Parathyroid adenoma (tissue), 2 donors: ENCODE results near the gene PHLDB1.

Experiments used
- H2AFZ ChIP-seq: fragments of 300-600 bp; sonication (generic); one replicate; pipeline ENCODE4 v1.7.0; 2017; ENCODE audit warnings: antibody characterized with exemption, mild to moderate bottlenecking
- H3K27ac ChIP-seq: fragments of 300-600 bp; sonication (generic); one replicate; pipeline ENCODE4 v1.7.0; 2017
- H3K27me3 ChIP-seq: fragments of 300-600 bp; sonication (generic); one replicate; pipeline ENCODE4 v1.7.0; 2017; ENCODE audit warnings: low read length; ENCODE audit not compliant: control insufficient read depth, insufficient read depth
- H3K36me3 ChIP-seq: fragments of 300-600 bp; sonication (generic); one replicate; pipeline ENCODE4 v1.7.0; 2017; ENCODE audit warnings: low read length; ENCODE audit not compliant: control insufficient read depth, insufficient read depth
- H3K4me1 ChIP-seq: fragments of 300-600 bp; sonication (generic); one replicate; pipeline ENCODE4 v1.7.0; 2017; ENCODE audit warnings: control low read depth
- H3K4me2 ChIP-seq: fragments of 300-600 bp; sonication (generic); one replicate; pipeline ENCODE4 v1.7.0; 2017; ENCODE audit warnings: low read length
- H3K4me3 ChIP-seq: fragments of 300-600 bp; sonication (generic); one replicate; pipeline ENCODE4 v1.7.0; 2017; ENCODE audit warnings: low read depth, low read length
- H3K79me2 ChIP-seq: fragments of 300-600 bp; sonication (generic); one replicate; pipeline ENCODE4 v1.7.0; 2017; ENCODE audit warnings: control low read depth
- H3K9ac ChIP-seq: fragments of 300-600 bp; sonication (generic); one replicate; pipeline ENCODE4 v1.7.0; 2017; ENCODE audit warnings: mild to moderate bottlenecking
- H3K9me3 ChIP-seq: fragments of 300-600 bp; sonication (generic); one replicate; pipeline ENCODE4 v1.7.0; 2017; ENCODE audit warnings: low read length; ENCODE audit not compliant: control insufficient read depth
- TF ChIP-seq, protein P1 (sequence below): fragments of 300-600 bp; sonication (generic); IDR thresholded peaks from one replicate; pipeline ENCODE4 v1.7.0; 2017; ENCODE audit warnings: antibody characterized with exemption, mild to moderate bottlenecking
- donor health status: primary hyperparathyroidism.

PHLDB1 gene

DNA sequence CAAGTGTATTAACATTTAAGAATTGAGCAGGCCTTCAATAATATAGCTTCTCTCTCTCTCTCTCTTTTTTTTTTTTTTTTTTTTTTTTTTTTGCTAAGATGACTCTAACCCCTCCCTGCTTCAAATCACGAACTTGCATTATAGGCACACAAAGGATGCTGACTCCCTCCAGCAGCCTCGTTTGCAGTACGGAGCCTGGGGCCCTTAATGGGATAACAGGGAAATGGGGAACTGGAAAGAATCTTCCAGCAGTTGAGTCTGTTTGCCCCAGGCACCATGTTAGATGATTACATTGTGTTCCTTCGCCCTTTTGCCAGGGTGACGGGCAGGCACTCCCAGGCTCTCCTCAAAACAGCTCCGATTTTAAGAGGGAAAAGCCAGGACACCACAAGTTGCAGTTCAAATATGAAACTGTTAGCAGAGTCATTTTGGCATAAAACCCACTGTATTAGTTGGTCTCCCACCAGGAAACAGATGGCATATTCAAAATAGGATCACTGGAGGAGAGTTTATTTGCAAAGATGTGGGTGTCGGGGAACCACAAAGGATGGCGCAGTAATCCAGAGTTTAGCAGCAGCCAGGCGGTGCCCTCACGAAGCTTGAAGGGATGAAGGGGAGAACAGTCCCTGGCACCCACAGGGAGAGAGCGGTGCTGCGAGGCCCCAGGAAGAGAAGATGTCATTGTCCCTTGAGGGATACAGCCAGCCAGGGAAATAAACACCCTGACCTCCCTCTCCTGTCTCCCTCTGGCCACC lies 98.6 kb downstream of the PHLDB1 start:
- TF ChIP-seq, protein P1, sequence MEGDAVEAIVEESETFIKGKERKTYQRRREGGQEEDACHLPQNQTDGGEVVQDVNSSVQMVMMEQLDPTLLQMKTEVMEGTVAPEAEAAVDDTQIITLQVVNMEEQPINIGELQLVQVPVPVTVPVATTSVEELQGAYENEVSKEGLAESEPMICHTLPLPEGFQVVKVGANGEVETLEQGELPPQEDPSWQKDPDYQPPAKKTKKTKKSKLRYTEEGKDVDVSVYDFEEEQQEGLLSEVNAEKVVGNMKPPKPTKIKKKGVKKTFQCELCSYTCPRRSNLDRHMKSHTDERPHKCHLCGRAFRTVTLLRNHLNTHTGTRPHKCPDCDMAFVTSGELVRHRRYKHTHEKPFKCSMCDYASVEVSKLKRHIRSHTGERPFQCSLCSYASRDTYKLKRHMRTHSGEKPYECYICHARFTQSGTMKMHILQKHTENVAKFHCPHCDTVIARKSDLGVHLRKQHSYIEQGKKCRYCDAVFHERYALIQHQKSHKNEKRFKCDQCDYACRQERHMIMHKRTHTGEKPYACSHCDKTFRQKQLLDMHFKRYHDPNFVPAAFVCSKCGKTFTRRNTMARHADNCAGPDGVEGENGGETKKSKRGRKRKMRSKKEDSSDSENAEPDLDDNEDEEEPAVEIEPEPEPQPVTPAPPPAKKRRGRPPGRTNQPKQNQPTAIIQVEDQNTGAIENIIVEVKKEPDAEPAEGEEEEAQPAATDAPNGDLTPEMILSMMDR: no peak
- no peaks in the 10 kb centered on the region for H3K9me3 ChIP-seq
- no peaks in the 10 kb centered on the region for H3K27me3 ChIP-seq
- no peak overlapping the region for H3K9ac ChIP-seq
- no peaks in the 10 kb centered on the region for H3K36me3 ChIP-seq
- no peak overlapping the region for H2AFZ ChIP-seq
- no peak overlapping the region for H3K4me2 ChIP-seq
- no peak overlapping the region for H3K27ac ChIP-seq
- no peak overlapping the region for H3K4me3 ChIP-seq
- H3K4me1 ChIP-seq: no peaks in the 10 kb centered on the region
- no peaks in the 10 kb centered on the region for H3K79me2 ChIP-seq

DNA sequence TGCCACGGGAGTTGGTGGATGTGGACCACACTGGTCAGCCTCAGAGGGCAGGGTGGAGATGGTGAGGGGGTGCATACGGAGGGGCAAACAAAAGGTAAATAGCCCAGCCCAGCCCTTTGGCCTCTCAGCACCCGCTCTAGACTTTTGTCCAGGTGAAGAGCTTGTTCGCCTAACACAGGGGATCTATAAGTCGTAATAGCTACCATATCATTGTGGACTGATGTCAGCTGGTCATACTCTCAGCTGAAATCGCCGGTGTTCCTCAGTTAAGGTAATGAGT lies 99.1 kb downstream of the PHLDB1 start:
- no peaks in the 10 kb centered on the region for H3K79me2 ChIP-seq
- no peak overlapping the region for H3K4me3 ChIP-seq
- H3K27me3 ChIP-seq: no peaks in the 10 kb centered on the region
- H3K9ac ChIP-seq: no peak overlapping the region
- H3K4me1 ChIP-seq: no peaks in the 10 kb centered on the region
- no peaks in the 10 kb centered on the region for H3K9me3 ChIP-seq
- H3K27ac ChIP-seq: no peak overlapping the region
- H3K4me2 ChIP-seq: no peak overlapping the region
- no peaks in the 10 kb centered on the region for H3K36me3 ChIP-seq
- no peak overlapping the region for H2AFZ ChIP-seq
- TF ChIP-seq, protein P1: no peak
